Measurements from ENCODE around the gene MTMR1.

MTMR1 gene

DNA sequence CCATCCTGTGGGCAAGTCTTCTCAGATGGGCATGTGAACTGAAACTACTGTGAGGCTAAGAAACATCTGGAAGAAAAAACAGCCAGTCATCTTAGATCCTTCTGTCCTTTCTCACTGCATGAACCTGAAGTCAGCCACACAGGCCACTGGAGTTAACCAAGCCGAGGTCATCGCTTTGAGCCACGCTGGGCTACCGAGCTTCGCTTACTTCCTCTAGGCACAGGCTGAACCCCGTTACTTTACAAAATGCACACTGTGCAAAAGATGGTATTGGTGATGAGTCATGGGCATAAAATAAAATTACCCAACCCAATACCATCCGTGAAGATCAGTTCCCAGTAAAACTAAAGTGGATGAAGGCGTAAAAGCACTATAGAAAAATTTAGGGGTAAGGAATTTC lies 86.2 kb downstream of the MTMR1 start:
- no peak for DNase-seq (ENCODE audit: low spot score)

DNA sequence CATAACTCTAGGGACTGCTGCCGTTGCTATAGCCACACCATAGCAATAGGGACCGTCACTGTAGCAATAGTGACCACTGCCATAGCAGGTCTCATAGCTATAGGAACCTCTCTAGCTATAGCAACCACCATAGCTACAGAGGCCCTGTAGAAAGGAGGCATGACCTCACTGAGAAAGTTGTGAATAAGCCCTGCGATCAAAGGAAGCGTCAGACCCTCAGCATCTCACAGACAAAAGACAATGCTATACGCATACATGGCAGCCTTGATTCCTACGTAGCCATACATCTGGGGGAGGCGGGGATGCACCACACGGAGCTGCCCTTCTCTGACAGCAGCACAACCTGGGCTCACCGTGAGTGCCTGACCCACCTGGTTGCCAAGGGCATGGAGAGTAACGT lies 88.5 kb downstream of the MTMR1 start:
- no peak for DNase-seq (ENCODE audit: low spot score)

GRCh38 chrX:150790021-150790420 lies 96.8 kb downstream of the MTMR1 start:
- DNase-seq (ENCODE audit: low spot score), result no peak

- no peak for DNase-seq (ENCODE audit: low spot score)
Measured at GRCh38 chrX:150792949-150793527, 99.8 kb downstream of the MTMR1 start.

- no peak for DNase-seq (ENCODE audit: low spot score)
Measured at GRCh38 chrX:150805736-150806135, 112.5 kb downstream of the MTMR1 start.

GRCh38 chrX:150806827-150807226 lies 113.6 kb downstream of the MTMR1 start:
- DNase-seq (ENCODE audit: low spot score), result no peak

DNA sequence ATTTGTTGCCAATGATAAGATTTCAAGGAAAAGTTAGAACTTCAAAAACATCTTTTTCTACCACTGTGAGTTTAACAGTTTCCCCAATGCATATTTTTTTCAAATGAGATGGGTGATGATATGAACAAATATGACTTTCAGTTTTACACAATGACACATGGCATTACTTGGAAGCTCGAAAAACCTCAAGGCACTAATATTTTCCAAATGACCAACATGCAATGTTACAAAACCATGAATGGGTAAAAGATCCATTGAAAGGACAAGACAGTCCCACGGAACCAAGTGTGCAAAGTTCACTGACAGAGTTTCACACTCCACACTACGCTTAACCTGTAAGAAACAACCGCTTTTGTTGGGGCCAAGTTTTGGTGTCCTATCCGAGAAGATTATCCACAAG lies 120.7 kb downstream of the MTMR1 start:
- DNase-seq (ENCODE audit: low spot score), result no peak
